SK-N-MC (cell line): ENCODE data around the gene LRCH1.
A peak's percentile ranks its signal among the peaks of the same experiment; 100 is the strongest.

ENCODE experiments used
- DNase-seq: peaks from one replicate; pipeline ENCODE4 v3.0.0-alpha.2; 2011; ENCODE audit warnings: low read depth, low spot score
- H3K27ac ChIP-seq: fragments of 200-600 bp; sonication (generic); 2 replicates; pipeline ENCODE4 v1.5.1; 2016; ENCODE audit warnings: mixed run types
- H3K36me3 ChIP-seq: fragments of 200-600 bp; sonication (generic); 2 replicates; pipeline ENCODE4 v1.6.1; 2017; ENCODE audit warnings: antibody characterized with exemption, low read length, mixed read lengths; ENCODE audit not compliant: insufficient read depth
- H3K4me3 ChIP-seq: fragments of 200-600 bp; sonication (generic); 2 replicates; pipeline ENCODE4 v1.5.1; 2016
- H3K9ac ChIP-seq: fragments of 200-600 bp; sonication (generic); 2 replicates; pipeline ENCODE4 v1.8.0; 2017; ENCODE audit warnings: mixed run types, mixed read lengths; ENCODE audit not compliant: insufficient read length
- H3K9me3 ChIP-seq: fragments of 200-600 bp; sonication (generic); 2 replicates; pipeline ENCODE4 v1.6.1; 2017; ENCODE audit warnings: low read depth, mild to moderate bottlenecking, antibody characterized with exemption, low read length, moderate library complexity, mixed read lengths
- EZH2 ChIP-seq: fragments of 200-600 bp; sonication (generic); IDR thresholded peaks from one replicate; pipeline ENCODE4 v1.6.1; 2017; ENCODE audit warnings: antibody characterized with exemption
- FOXP2 ChIP-seq: optimal IDR thresholded peaks from 2 replicates; pipeline ENCODE3; 2011; ENCODE audit warnings: mild to moderate bottlenecking, moderate library complexity; ENCODE audit not compliant: insufficient read depth; ENCODE audit errors: extremely low read length, control extremely low read depth
- POLR2AphosphoS5 ChIP-seq: IDR thresholded peaks from 2 replicates; pipeline ENCODE4 v1.6.1; 2012; ENCODE audit warnings: mild to moderate bottlenecking, low read depth, low read length, borderline replicate concordance

Gene LRCH1

GRCh38 chr13:46572752-46573431, 19.9 kb downstream of the LRCH1 start:
- DNase-seq = no peak
- no peak for TF ChIP-seq EZH2
- no peak for TF ChIP-seq POLR2AphosphoS5
- no peak for TF ChIP-seq FOXP2
- Histone ChIP-seq H3K9me3 (no peaks in the 10 kb centered on the region), H3K27ac (no peak overlapping the region), H3K9ac (no peak overlapping the region), H3K36me3 (no peaks in the 10 kb centered on the region), H3K4me3 (no peak overlapping the region)

- no peak overlapping the region for H3K27ac ChIP-seq
- DNase-seq = no peak
- H3K36me3 ChIP-seq = no peaks in the 10 kb centered on the region
- H3K9ac ChIP-seq = no peak overlapping the region
- no peak overlapping the region for H3K4me3 ChIP-seq
- no peaks in the 10 kb centered on the region for H3K9me3 ChIP-seq
- TF ChIP-seq POLR2AphosphoS5 (no peak), FOXP2 (no peak), EZH2 (no peak)
These were observed 22.4 kb downstream of the LRCH1 start for GRCh38 chr13:46575301-46575771.

- Histone ChIP-seq H3K9ac (no peak overlapping the region), H3K9me3 (no peaks in the 10 kb centered on the region), H3K27ac (no peak overlapping the region), H3K36me3 (no peaks in the 10 kb centered on the region), H3K4me3 (no peak overlapping the region)
- DNase-seq = no peak
- no peak for TF ChIP-seq FOXP2
- TF ChIP-seq POLR2AphosphoS5 = no peak
- TF ChIP-seq EZH2 = no peak
These were observed 22.9 kb downstream of the LRCH1 start for GRCh38 chr13:46575818-46576221.

- Histone ChIP-seq H3K36me3 (no peaks in the 10 kb centered on the region), H3K27ac (no peak overlapping the region), H3K9ac (no peak overlapping the region), H3K9me3 (no peaks in the 10 kb centered on the region), H3K4me3 (no peak overlapping the region)
- no peak for TF ChIP-seq FOXP2
- TF ChIP-seq POLR2AphosphoS5 = no peak
- no peak for TF ChIP-seq EZH2
- DNase-seq = no peak
These were observed 23.8 kb downstream of the LRCH1 start for GRCh38 chr13:46576762-46577161.

- no peak for DNase-seq
- H3K27ac ChIP-seq = peak overlapping the region; percentile 12; the same call in 1 of the 2 replicates
- H3K36me3 ChIP-seq = no peaks in the 10 kb centered on the region
- no peaks in the 10 kb centered on the region for H3K9me3 ChIP-seq
- TF ChIP-seq POLR2AphosphoS5 (no peak), EZH2 (no peak), FOXP2 (no peak)
- H3K4me3 ChIP-seq = peak overlapping the region; percentile 40
- no peak overlapping the region for H3K9ac ChIP-seq
These were observed 25.0 kb downstream of the LRCH1 start for GRCh38 chr13:46577696-46578589.

GRCh38 chr13:46578590-46578975, 25.6 kb downstream of the LRCH1 start:
- no peaks in the 10 kb centered on the region for H3K36me3 ChIP-seq
- TF ChIP-seq EZH2 (no peak), FOXP2 (no peak), POLR2AphosphoS5 (no peak)
- DNase-seq = no peak
- no peaks in the 10 kb centered on the region for H3K9me3 ChIP-seq
- H3K27ac ChIP-seq = peak overlapping the region; percentile 12; the same call in 1 of the 2 replicates
- H3K4me3 ChIP-seq = peak overlapping the region; percentile 40; the same call in 1 of the 2 replicates
- H3K9ac ChIP-seq = no peak overlapping the region

GRCh38 chr13:46580362-46580839, 27.4 kb downstream of the LRCH1 start:
- TF ChIP-seq FOXP2 = no peak
- TF ChIP-seq POLR2AphosphoS5 = no peak
- TF ChIP-seq EZH2 = no peak
- Histone ChIP-seq H3K27ac (no peak overlapping the region), H3K9me3 (no peaks in the 10 kb centered on the region), H3K4me3 (no peak overlapping the region), H3K36me3 (no peaks in the 10 kb centered on the region), H3K9ac (no peak overlapping the region)
- no peak for DNase-seq

GRCh38 chr13:46582190-46582589, 29.2 kb downstream of the LRCH1 start:
- no peak overlapping the region for H3K27ac ChIP-seq
- H3K4me3 ChIP-seq = no peak overlapping the region
- H3K9ac ChIP-seq = no peak overlapping the region
- TF ChIP-seq FOXP2 (no peak), POLR2AphosphoS5 (no peak), EZH2 (no peak)
- no peaks in the 10 kb centered on the region for H3K9me3 ChIP-seq
- DNase-seq = no peak
- H3K36me3 ChIP-seq = no peaks in the 10 kb centered on the region
